Activated naive CD4-positive, alpha-beta T cell treated with anti-CD3 and anti-CD28 coated beads, Interleukin-2, amount 10 ng/mL, durations not matched to agents 7 days and 5 days (primary cell): ENCODE results near the gene CDH4.

Source experiments
- CTCF ChIA-PET: fragments of 350-600 bp; sonication (Branson Sonifier 250); formaldehyde crosslinking; loops from one replicate; lab custom pipeline; 2021; ENCODE audit warnings: antibody characterized with exemption; lab: Charles Lee
- DNase-seq: peaks from one replicate; pipeline ENCODE4 v3.0.0-alpha.2; 2020
- H3K27ac Mint-ChIP-seq: one replicate; pipeline ENCODE4 v1.8.0; 2021; ENCODE audit warnings: mild to moderate bottlenecking, moderate library complexity, mixed read lengths
- H3K27me3 Mint-ChIP-seq: one replicate; pipeline ENCODE4 v1.8.0; 2021; ENCODE audit warnings: mild to moderate bottlenecking, mixed read lengths
- H3K36me3 Mint-ChIP-seq: one replicate; pipeline ENCODE4 v1.8.0; 2021; ENCODE audit warnings: mixed read lengths
- H3K4me1 Mint-ChIP-seq: one replicate; pipeline ENCODE4 v1.8.0; 2021; ENCODE audit warnings: mixed read lengths
- H3K4me3 Mint-ChIP-seq: one replicate; pipeline ENCODE4 v1.8.0; 2021; ENCODE audit warnings: mild to moderate bottlenecking, moderate library complexity, mixed read lengths
- H3K9me3 Mint-ChIP-seq: one replicate; pipeline ENCODE4 v1.8.0; 2021; ENCODE audit warnings: mixed read lengths

The CDH4 gene

GRCh38 chr20:61837200-61837599, 585.1 kb downstream of the CDH4 start:
- no peaks in the 10 kb centered on the region for H3K9me3 Mint-ChIP-seq
- no peak overlapping the region for H3K27ac Mint-ChIP-seq
- CTCF ChIA-PET = no interaction called here
- DNase-seq = no peak
- no peaks in the 10 kb centered on the region for H3K36me3 Mint-ChIP-seq
- H3K4me1 Mint-ChIP-seq = no peaks in the 10 kb centered on the region
- H3K4me3 Mint-ChIP-seq = no peak overlapping the region
- H3K27me3 Mint-ChIP-seq = no peaks in the 10 kb centered on the region

DNA sequence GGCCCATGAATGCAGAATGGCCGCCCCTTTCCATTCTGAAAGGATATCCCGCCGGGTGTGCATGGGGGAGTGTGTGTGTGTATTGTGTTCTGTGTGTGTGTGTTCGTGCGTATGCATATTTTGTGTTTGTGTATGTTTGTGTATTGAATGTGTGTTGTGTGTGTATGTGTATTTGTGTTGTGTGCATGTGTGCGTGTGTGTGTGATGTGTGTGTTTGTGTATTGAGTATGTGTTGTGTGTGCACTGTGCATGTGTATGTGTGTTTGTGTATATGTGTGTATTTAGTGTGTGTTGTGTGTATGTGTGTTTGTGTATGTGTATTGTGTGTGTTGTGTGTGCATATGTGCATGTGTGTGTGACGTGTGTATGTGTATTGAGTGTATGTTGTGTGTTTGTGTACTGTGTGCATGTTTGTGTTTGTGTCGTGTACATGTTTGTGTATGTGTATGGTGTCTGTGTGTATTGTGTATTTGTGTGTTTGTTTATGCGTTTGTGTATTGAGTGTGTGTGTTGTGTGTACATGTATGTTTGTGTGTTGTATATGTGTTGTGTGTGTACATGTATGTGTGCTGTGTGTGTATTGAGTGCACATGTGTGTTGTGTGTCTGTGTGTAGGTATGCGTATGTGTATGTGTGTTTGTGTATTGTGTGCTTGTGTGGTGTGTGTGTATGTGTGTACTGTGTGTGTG, 587.3 kb downstream of the CDH4 start:
- H3K27me3 Mint-ChIP-seq = no peaks in the 10 kb centered on the region
- H3K27ac Mint-ChIP-seq = no peak overlapping the region
- no peaks in the 10 kb centered on the region for H3K9me3 Mint-ChIP-seq
- CTCF ChIA-PET = no interaction called here
- DNase-seq = no peak
- no peaks in the 10 kb centered on the region for H3K4me1 Mint-ChIP-seq
- H3K4me3 Mint-ChIP-seq = no peak overlapping the region
- no peaks in the 10 kb centered on the region for H3K36me3 Mint-ChIP-seq

- H3K4me1 Mint-ChIP-seq = no peaks in the 10 kb centered on the region
- no peaks in the 10 kb centered on the region for H3K9me3 Mint-ChIP-seq
- no peaks in the 10 kb centered on the region for H3K27me3 Mint-ChIP-seq
- no peak overlapping the region for H3K27ac Mint-ChIP-seq
- no peaks in the 10 kb centered on the region for H3K36me3 Mint-ChIP-seq
- CTCF ChIA-PET = no interaction called here
- H3K4me3 Mint-ChIP-seq = no peak overlapping the region
- DNase-seq = no peak
Observed at GRCh38 chr20:61839912-61840778, 588.1 kb downstream of the CDH4 start.

- Mint-ChIP-seq H3K4me1 (no peaks in the 10 kb centered on the region), H3K27ac (no peak overlapping the region), H3K36me3 (no peaks in the 10 kb centered on the region), H3K4me3 (no peak overlapping the region), H3K27me3 (no peaks in the 10 kb centered on the region), H3K9me3 (no peaks in the 10 kb centered on the region)
- CTCF ChIA-PET = no interaction called here
- DNase-seq = no peak
Observed at GRCh38 chr20:61840779-61841455, 588.9 kb downstream of the CDH4 start.

- DNase-seq = no peak
- Mint-ChIP-seq H3K27ac (no peak overlapping the region), H3K9me3 (no peaks in the 10 kb centered on the region), H3K36me3 (no peaks in the 10 kb centered on the region), H3K27me3 (no peaks in the 10 kb centered on the region), H3K4me3 (no peak overlapping the region), H3K4me1 (no peaks in the 10 kb centered on the region)
- CTCF ChIA-PET = no interaction called here
Observed at GRCh38 chr20:61841551-61841950, 589.5 kb downstream of the CDH4 start.

DNA sequence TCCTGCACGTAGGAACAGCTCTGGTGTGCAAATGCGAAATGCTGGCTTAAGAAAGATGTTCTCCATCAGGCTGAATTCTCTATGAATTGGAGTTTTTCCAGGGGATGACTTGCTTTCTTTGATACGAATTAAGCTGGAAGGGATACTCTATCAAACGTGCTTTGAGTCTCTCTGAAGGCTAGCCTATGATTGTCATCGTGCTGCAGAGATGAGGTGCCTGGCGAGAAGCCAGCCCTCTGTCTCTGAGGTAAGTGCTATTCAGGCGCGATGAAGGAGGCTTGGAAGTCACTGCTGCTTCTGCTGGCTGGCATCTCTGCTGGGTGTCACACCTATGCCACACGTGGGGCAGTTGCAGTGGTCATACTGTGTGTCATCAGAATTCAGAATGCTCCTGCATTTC, 589.9 kb downstream of the CDH4 start:
- CTCF ChIA-PET = no interaction called here
- Mint-ChIP-seq H3K9me3 (no peaks in the 10 kb centered on the region), H3K4me1 (no peaks in the 10 kb centered on the region), H3K36me3 (no peaks in the 10 kb centered on the region), H3K4me3 (no peak overlapping the region), H3K27ac (no peak overlapping the region), H3K27me3 (no peaks in the 10 kb centered on the region)
- no peak for DNase-seq

DNA sequence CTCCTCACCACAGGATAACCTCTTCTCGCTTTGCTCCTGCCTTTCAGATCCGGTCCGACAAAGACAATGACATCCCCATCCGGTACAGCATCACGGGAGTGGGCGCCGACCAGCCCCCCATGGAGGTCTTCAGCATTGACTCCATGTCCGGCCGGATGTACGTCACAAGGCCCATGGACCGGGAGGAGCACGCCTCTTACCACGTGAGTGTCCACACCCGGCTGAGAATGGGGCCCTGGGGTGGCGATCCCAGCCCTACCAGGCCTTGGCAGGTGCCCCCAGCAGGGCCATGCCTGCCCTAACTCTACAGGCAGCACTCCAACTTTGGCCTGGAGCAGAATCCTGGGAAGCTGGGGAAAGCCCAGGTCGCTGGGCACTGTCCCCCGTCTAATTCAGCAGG, 592.6 kb downstream of the CDH4 start:
- Mint-ChIP-seq H3K4me1 (no peaks in the 10 kb centered on the region), H3K4me3 (no peak overlapping the region), H3K27ac (no peak overlapping the region), H3K36me3 (no peaks in the 10 kb centered on the region), H3K27me3 (no peaks in the 10 kb centered on the region), H3K9me3 (no peaks in the 10 kb centered on the region)
- CTCF ChIA-PET = no interaction called here
- no peak for DNase-seq

DNA sequence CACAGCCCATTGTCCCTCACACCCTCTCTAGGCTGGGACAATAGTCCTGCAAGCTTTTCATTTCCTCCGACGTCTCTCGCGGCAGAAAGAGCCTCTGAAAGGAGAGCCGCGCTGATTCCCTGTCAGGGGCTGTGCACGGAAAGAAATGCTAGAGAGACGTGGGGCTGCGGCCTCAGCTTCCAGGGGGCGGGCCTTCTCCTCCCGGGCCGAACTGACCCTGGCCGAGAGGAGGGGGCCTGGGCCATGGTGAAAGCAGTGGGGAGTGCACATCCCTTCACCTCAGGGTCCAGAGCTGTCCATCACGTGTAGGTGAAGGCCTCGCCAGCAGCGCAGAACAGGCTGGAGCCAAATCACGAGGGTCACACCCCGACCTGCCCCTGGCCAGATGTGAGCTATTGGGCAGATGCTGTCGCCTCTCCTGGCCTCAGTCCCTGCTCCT, 593.2 kb downstream of the CDH4 start:
- CTCF ChIA-PET = no interaction called here
- Mint-ChIP-seq H3K27me3 (no peaks in the 10 kb centered on the region), H3K4me1 (no peaks in the 10 kb centered on the region), H3K4me3 (no peak overlapping the region), H3K27ac (no peak overlapping the region), H3K9me3 (no peaks in the 10 kb centered on the region), H3K36me3 (no peaks in the 10 kb centered on the region)
- no peak for DNase-seq

- no peak overlapping the region for H3K27ac Mint-ChIP-seq
- H3K4me3 Mint-ChIP-seq = no peak overlapping the region
- CTCF ChIA-PET = no interaction called here
- H3K27me3 Mint-ChIP-seq = no peaks in the 10 kb centered on the region
- no peak for DNase-seq
- no peaks in the 10 kb centered on the region for H3K9me3 Mint-ChIP-seq
- H3K4me1 Mint-ChIP-seq = no peaks in the 10 kb centered on the region
- no peaks in the 10 kb centered on the region for H3K36me3 Mint-ChIP-seq
Observed at GRCh38 chr20:61846074-61846473, 594.0 kb downstream of the CDH4 start.

GRCh38 chr20:61846741-61847419, 594.8 kb downstream of the CDH4 start:
- no peak for DNase-seq
- CTCF ChIA-PET = no interaction called here
- Mint-ChIP-seq H3K4me1 (no peaks in the 10 kb centered on the region), H3K27me3 (no peaks in the 10 kb centered on the region), H3K9me3 (no peaks in the 10 kb centered on the region), H3K4me3 (no peak overlapping the region), H3K36me3 (no peaks in the 10 kb centered on the region), H3K27ac (no peak overlapping the region)

- no peaks in the 10 kb centered on the region for H3K27me3 Mint-ChIP-seq
- no peaks in the 10 kb centered on the region for H3K4me1 Mint-ChIP-seq
- no peaks in the 10 kb centered on the region for H3K36me3 Mint-ChIP-seq
- H3K9me3 Mint-ChIP-seq = no peaks in the 10 kb centered on the region
- CTCF ChIA-PET = no interaction called here
- H3K27ac Mint-ChIP-seq = no peak overlapping the region
- H3K4me3 Mint-ChIP-seq = no peak overlapping the region
- no peak for DNase-seq
Observed at GRCh38 chr20:61847420-61847748, 595.3 kb downstream of the CDH4 start.

DNA sequence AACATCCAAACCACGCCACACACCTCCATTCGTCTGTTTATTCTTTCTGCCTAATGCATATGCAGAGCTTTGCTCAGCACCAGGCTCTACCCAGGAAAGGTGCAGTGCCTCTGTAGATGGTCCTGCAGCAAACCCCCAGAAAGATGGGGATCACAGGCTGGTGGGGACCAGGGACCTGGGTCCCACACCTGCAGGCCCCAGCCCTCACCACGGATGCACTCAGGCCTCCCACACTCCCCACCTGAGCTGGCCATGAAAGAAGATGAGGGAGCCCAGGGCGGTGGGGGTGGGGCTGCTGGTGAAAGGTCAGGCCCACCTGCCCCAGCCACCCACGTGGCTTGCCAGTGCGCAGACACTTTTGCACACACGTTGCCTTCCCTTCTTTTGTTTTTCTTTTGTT, 595.9 kb downstream of the CDH4 start:
- no peak overlapping the region for H3K27ac Mint-ChIP-seq
- CTCF ChIA-PET = no interaction called here
- H3K36me3 Mint-ChIP-seq = no peaks in the 10 kb centered on the region
- H3K9me3 Mint-ChIP-seq = no peaks in the 10 kb centered on the region
- H3K4me3 Mint-ChIP-seq = no peak overlapping the region
- H3K4me1 Mint-ChIP-seq = no peaks in the 10 kb centered on the region
- H3K27me3 Mint-ChIP-seq = no peaks in the 10 kb centered on the region
- no peak for DNase-seq

- H3K9me3 Mint-ChIP-seq = no peaks in the 10 kb centered on the region
- no peaks in the 10 kb centered on the region for H3K36me3 Mint-ChIP-seq
- H3K27me3 Mint-ChIP-seq = no peaks in the 10 kb centered on the region
- CTCF ChIA-PET = no interaction called here
- no peaks in the 10 kb centered on the region for H3K4me1 Mint-ChIP-seq
- DNase-seq = no peak
- no peak overlapping the region for H3K27ac Mint-ChIP-seq
- H3K4me3 Mint-ChIP-seq = no peak overlapping the region
Observed at GRCh38 chr20:61848851-61849250, 596.8 kb downstream of the CDH4 start.

DNA sequence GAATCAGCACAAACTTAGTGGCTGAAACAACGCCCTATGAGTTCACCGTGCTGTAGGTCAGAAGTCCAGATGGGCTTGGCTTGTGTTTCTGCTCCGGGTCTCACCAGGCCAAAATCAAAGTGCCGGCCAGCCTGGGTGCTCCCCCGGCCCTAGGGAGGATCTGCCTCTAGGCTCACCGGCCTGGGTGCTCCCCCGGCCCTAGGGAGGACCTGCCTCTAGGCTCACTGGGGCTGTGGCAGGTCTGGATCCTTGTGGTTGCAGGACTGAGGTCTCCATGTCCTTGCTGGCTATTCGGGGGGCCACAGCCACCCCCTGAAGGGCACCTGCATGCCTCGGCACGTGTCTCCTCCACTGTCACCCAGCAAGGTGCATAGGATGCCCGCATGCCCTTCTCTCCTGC, 597.3 kb downstream of the CDH4 start:
- CTCF ChIA-PET = no interaction called here
- Mint-ChIP-seq H3K9me3 (no peaks in the 10 kb centered on the region), H3K36me3 (no peaks in the 10 kb centered on the region), H3K27me3 (no peaks in the 10 kb centered on the region), H3K4me1 (no peaks in the 10 kb centered on the region), H3K4me3 (no peak overlapping the region), H3K27ac (no peak overlapping the region)
- DNase-seq = no peak
